GM18951 (cell line): ENCODE data around the gene GDNF.

ENCODE experiments used
- POLR2A ChIP-seq: IDR thresholded peaks from 4 replicates; pipeline ENCODE4 v1.6.1; 2011; ENCODE audit warnings: mild to moderate bottlenecking; ENCODE audit not compliant: insufficient read length, insufficient read depth; ENCODE audit errors: extremely low read depth
- in situ Hi-C: fragments of 300-500 bp; cut with MboI; formaldehyde crosslinking; loops from one replicate; pipeline ENCODE4 v1.12.0; 2022; ENCODE audit warnings: low sequenced_read_pairs, mixed read lengths, inconsistent platforms; ENCODE audit not compliant: unreplicated experiment

GDNF gene

DNA sequence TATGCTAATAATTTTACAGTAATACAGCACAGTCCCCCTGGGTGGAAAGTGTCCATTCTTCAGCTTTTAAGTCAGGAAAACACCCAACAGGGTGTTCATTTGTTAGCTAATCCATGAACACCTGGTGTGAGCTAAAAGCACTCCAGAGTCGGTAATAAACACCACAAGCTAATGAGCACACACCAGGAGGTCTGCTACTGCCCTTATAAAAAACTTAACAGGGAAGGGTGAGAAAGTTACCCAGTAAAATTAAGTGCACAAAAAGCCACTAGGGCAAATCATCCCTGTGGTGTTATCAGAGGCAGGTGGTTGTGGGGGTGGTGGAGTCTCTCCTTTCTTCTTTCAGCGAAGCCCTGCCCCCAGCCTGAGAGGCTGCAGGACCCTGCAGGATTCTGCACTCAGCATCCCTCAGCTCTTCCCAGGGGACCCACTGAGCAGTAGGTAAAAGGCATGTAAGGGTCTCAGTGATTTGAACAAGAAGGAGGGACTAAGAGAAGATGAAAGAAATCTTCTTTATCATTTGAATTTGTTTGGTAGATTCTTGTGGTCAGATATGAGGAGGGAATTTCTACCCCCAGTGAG, 14.4 kb downstream of the GDNF start:
- in situ Hi-C loops: no loop called here
- TF ChIP-seq POLR2A: no peak

GRCh38 chr5:37823433-37824152, 16.2 kb downstream of the GDNF start:
- no peak for TF ChIP-seq POLR2A
- in situ Hi-C loops: no loop called here

GRCh38 chr5:37816883-37817282, 23.0 kb downstream of the GDNF start:
- TF ChIP-seq POLR2A: no peak
- in situ Hi-C loops: no loop called here

DNA sequence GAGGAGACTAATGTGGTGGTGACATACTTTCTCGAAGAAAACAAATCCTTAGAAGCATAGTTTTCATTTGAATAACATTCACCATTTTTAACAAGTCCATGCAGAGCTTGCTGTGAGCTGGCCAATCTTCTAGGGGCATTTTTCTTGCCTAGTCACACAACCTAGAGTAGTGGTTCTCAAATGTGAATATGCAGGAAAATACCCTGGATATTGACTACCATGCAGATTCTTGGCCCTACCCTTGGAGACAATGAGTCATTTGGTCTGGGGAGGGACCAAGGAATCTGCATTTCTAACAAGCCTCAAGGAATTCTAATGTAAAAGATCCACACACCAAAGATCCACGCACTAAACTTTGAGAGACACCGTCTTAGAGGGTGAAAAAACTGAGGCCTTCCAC, 23.5 kb downstream of the GDNF start:
- in situ Hi-C loops: no loop called here
- no peak for TF ChIP-seq POLR2A

DNA sequence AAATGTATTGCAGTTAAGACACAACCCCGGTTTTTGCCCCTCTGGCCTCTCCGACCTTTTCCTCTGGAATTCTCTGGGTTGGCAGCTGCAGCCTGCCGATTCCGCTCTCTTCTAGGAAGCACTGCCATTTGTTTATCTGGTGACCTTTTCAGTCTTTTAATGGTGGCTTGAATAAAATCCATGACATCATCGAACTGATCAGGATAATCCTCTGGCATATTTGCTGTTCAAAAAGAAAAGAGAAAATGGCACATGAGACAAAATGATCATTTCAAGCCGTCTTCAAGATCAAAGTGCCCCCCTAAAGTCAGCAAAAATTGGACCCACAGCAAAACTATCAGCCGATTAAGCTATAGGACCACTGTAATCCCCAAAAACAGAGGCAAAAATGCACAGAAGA, 23.9 kb downstream of the GDNF start:
- no peak for TF ChIP-seq POLR2A
- in situ Hi-C loops: no loop called here

GRCh38 chr5:37814699-37815098, 25.1 kb downstream of the GDNF start:
- in situ Hi-C loops: no loop called here
- TF ChIP-seq POLR2A: no peak

- in situ Hi-C loops: no loop called here
These were observed 27.5 kb downstream of the GDNF start for GRCh38 chr5:37812365-37812764.

DNA sequence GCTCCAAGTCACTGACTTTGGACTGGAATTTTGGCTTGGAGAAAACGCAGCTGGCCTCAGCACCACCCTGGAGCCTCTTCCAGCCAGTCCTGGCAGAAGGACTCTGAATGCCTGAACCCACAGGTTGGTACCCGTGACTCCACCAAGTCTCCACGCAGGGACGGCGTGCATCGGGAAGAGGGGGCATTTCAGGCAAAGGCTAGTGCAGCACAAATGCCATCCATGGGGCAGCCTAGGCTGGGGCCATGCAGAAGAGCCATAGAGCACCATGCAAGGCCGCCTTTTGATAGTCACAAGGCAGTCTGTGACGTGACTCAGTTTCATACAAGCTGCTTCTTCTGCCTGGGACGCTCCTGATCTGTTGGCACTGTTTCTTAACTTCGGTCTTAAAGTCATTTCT, 28.0 kb downstream of the GDNF start:
- no peak for TF ChIP-seq POLR2A
- in situ Hi-C loops: no loop called here

More at GRCh38 chr5:37812365-37812764, 27.5 kb downstream of the GDNF start:
- TF ChIP-seq POLR2A: no peak

DNA sequence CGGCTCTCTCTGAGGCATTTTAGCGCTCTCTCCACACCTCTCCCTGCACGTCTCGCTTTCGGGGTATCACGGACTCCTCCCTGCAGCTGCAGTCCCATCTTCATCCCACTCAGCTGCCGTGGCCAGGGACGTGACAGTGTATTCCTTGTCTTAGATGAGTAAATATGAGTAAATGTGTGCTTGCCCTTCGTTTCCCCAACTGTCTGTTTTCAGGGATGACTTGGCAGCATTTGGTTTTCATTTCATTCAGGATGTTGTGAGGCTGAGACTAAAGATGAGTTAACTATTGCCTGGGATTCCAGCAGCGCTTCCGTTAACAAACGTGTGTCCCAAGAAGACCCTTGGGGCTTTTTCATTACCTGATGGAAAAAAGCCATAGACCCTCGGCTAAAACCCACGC, 29.5 kb downstream of the GDNF start:
- TF ChIP-seq POLR2A: no peak
- in situ Hi-C loops: no loop called here

- TF ChIP-seq POLR2A: no peak
- in situ Hi-C loops: no loop called here
These were observed 30.9 kb downstream of the GDNF start for GRCh38 chr5:37808945-37809344.

GRCh38 chr5:37807621-37808301, 32.1 kb downstream of the GDNF start:
- in situ Hi-C loops: no loop called here
- no peak for TF ChIP-seq POLR2A

- in situ Hi-C loops: no loop called here
- no peak for TF ChIP-seq POLR2A
These were observed 32.8 kb downstream of the GDNF start for GRCh38 chr5:37807015-37807414.

DNA sequence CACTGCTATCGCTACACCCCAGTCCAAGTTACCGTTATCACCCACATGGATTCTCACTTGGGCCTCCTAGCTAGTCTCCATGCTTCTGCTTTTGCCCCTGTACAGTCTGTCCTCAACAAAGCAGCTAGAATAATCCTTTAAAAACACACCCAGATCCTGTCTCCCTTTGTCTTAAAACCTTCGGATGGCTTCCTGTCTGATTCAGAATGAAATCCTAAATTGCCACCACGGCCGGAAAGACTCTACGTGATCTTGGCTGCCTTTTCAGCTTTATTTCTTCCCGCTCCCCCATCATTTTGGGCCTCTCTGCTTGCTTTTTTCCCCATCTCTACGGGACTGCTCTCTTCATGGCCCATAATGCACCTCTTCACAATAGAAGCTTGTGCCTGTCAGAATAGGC, 33.4 kb downstream of the GDNF start:
- no peak for TF ChIP-seq POLR2A
- in situ Hi-C loops: no loop called here

DNA sequence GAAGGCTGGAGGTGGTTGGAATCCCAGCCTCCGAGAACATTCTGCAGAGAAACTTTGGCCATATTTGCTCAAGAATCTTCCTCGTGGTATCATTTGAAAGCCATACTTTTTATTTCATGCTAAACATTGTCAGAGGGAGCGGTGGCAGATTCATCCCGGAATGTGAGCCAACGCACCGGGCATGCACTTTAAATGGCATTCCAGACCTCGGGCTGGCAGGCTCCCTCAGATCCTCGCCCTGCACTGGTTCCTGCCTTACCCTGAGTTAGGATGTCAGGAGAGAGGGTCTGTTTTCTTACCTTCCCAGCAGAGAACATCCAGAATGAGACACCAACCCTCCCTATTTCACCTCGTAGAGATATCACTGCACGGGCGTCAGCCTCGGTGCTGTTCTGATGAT, 33.8 kb downstream of the GDNF start:
- no peak for TF ChIP-seq POLR2A
- in situ Hi-C loops: no loop called here

DNA sequence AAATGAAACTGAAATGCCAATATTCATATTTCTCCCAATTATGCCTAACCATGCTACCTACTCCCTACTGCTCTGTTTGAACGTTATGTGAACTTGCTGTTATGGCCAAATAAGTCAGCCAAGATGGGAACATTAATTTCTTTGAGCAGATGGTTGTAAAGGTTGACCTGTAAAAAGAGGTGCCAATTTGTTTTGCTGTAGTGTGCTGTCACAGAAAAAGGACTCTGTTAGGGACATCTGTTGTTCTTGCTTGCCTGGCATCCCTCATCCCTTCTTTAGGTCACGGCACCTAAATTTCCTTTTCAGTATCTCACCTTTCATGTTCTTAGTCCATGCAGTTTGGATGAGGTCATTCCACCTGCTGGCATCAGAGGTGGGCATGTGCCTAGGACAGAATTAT, 35.4 kb downstream of the GDNF start:
- in situ Hi-C loops: no loop called here
- TF ChIP-seq POLR2A: no peak

DNA sequence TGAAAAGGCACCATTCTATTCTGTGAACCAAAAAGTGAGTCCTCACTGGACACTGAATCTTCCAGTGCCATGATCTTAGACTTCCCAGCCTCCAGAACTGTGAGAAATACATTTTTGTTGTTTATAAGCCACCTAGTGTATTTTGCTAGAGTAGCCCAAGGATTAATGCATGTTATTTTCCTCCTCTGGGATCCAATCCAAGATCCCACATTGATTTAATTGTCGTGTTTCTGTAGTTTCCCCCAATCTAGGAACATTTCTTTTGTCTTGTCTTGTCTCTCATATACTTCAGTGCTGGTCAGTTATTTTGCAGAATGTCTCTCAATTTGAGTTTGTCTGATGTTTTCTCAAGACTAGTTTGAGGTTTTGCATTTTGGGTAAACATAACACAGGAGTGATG, 36.4 kb downstream of the GDNF start:
- TF ChIP-seq POLR2A: no peak
- in situ Hi-C loops: no loop called here
